Measurements from ENCODE around the gene TBR1.

TBR1 gene

GRCh38 chr2:161415987-161416707 lies at the start of gene TBR1:
Gene TBR1, plus strand, starts transcription at chr2:161416297. Its CDS starts 114 bp downstream, at chr2:161416411.
- DNase-seq = no peak

- DNase-seq = no peak
These were observed 48.4 kb upstream of the TBR1 start for GRCh38 chr2:161367675-161368074.

- no peak for DNase-seq
These were observed 46.8 kb upstream of the TBR1 start for GRCh38 chr2:161369311-161369710.

GRCh38 chr2:161370981-161371380 lies 45.1 kb upstream of the TBR1 start:
- no peak for DNase-seq

- no peak for DNase-seq
These were observed 44.2 kb upstream of the TBR1 start for GRCh38 chr2:161371869-161372268.

- DNase-seq = no peak
These were observed 42.2 kb upstream of the TBR1 start for GRCh38 chr2:161373942-161374341.

- no peak for DNase-seq
These were observed 41.7 kb upstream of the TBR1 start for GRCh38 chr2:161374446-161374845.

- no peak for DNase-seq
These were observed 36.4 kb upstream of the TBR1 start for GRCh38 chr2:161379740-161380139.

GRCh38 chr2:161381546-161381945 lies 34.6 kb upstream of the TBR1 start:
- DNase-seq = no peak

- DNase-seq = no peak
These were observed 33.4 kb upstream of the TBR1 start for GRCh38 chr2:161382747-161383146.

- DNase-seq = no peak
These were observed 31.2 kb upstream of the TBR1 start for GRCh38 chr2:161384864-161385263.

- DNase-seq = no peak
These were observed 29.8 kb upstream of the TBR1 start for GRCh38 chr2:161386228-161386824.

GRCh38 chr2:161388146-161388779 lies 27.8 kb upstream of the TBR1 start:
- DNase-seq = no peak

- no peak for DNase-seq
These were observed 24.2 kb upstream of the TBR1 start for GRCh38 chr2:161391737-161392506.

GRCh38 chr2:161400076-161400475 lies 16.0 kb upstream of the TBR1 start:
- DNase-seq = no peak

- DNase-seq = no peak
These were observed 13.8 kb upstream of the TBR1 start for GRCh38 chr2:161402297-161402696.

GRCh38 chr2:161406316-161406715 lies 9.8 kb upstream of the TBR1 start:
- no peak for DNase-seq

- no peak for DNase-seq
These were observed 8.5 kb upstream of the TBR1 start for GRCh38 chr2:161407597-161407996.

- no peak for DNase-seq
These were observed 6.7 kb upstream of the TBR1 start for GRCh38 chr2:161409308-161409907.

GRCh38 chr2:161412346-161412745 lies 3.8 kb upstream of the TBR1 start:
- no peak for DNase-seq

GRCh38 chr2:161414042-161415033 lies 1.8 kb upstream of the TBR1 start:
- DNase-seq = no peak
